Coronary artery (tissue), 2 donors: ENCODE data around the gene PGAM5.

Experiments used
- DNase-seq: peaks from one replicate; pipeline ENCODE4 v3.0.0-alpha.2; 2017; ENCODE audit warnings: low spot score
- H3K27ac ChIP-seq, 2 donors: fragments of 200-600 bp; sonication (generic); one replicate each; pipeline ENCODE4 v1.5.1; 2016 to 2019
- H3K4me3 ChIP-seq: fragments of 200-600 bp; sonication (generic); 2 replicates; pipeline ENCODE4 v1.5.1; 2016; ENCODE audit warnings: mild to moderate bottlenecking, moderate library complexity
- TF ChIP-seq, protein P1 (sequence below): fragments of 200-600 bp; sonication (generic); IDR thresholded peaks from one replicate; pipeline ENCODE4 v1.5.1; 2019; ENCODE audit warnings: antibody characterized with exemption

PGAM5 gene

DNA sequence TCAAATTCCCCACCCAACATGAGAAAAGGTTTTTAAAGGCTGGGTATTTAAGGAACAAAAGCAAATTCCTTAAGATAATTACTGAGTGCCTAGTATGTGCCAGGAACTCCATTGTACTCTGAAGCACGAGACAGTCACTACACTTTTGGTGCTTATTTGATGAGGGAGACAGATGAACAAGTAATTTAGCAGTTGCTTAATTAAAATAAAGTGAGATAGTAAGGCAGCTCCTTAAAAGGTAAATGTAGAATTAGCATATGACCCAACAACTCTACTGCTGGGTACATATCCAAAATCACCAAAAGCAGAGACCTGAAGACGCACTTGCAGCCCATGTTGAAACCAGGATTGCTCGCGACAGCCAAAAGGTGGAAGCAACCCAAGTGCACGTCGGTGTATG, 44.8 kb upstream of the PGAM5 start:
- H3K4me3 ChIP-seq: no peak overlapping the region
- no peak for DNase-seq
- no peak overlapping the region for H3K27ac ChIP-seq
- TF ChIP-seq, protein P1, sequence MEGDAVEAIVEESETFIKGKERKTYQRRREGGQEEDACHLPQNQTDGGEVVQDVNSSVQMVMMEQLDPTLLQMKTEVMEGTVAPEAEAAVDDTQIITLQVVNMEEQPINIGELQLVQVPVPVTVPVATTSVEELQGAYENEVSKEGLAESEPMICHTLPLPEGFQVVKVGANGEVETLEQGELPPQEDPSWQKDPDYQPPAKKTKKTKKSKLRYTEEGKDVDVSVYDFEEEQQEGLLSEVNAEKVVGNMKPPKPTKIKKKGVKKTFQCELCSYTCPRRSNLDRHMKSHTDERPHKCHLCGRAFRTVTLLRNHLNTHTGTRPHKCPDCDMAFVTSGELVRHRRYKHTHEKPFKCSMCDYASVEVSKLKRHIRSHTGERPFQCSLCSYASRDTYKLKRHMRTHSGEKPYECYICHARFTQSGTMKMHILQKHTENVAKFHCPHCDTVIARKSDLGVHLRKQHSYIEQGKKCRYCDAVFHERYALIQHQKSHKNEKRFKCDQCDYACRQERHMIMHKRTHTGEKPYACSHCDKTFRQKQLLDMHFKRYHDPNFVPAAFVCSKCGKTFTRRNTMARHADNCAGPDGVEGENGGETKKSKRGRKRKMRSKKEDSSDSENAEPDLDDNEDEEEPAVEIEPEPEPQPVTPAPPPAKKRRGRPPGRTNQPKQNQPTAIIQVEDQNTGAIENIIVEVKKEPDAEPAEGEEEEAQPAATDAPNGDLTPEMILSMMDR: no peak

DNA sequence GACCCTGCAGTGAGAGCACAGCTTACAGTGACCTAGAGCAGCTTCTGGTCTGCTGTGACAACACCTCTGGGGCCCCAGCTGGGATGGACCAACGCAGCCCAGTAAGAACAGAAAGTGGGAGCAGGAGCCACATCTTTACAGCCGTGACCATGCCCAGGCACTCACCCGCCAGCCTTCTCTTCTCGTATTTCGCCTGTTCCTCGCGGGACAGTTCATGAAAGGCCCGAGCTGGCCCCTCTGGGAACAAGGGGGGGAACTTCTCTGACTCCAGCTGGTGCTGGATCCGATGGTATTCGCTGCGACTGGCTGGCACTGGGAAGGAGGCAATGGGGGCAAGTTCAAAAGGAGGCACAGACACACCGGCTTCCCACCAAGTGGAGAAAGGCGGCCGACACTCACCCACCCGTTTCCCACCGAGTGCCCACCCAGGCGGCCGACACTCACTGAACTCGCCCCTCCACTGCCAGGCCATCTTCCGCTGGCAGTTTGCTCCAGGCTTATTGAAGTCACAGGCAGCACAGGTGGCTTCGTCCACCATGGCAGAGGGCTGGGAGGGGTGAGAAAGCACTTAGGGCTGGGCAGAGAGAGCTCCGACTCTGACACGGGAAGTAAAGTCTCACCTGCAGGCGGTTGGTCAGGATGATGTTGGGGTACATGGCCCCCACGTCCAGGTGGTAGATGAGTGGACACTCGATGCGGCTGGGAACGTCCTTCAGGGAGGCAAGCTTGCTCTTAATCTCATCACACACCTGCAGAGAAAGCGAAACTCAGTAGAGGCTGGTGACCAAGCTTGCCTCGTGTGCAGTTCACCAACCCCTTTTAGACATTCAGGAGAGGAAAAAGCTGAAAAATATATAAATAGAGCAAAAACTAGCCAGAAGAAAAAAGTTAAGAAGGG, 42.2 kb upstream of the PGAM5 start:
- TF ChIP-seq, protein P1: no peak
- H3K27ac ChIP-seq: no peak overlapping the region
- no peak overlapping the region for H3K4me3 ChIP-seq
- no peak for DNase-seq

DNA sequence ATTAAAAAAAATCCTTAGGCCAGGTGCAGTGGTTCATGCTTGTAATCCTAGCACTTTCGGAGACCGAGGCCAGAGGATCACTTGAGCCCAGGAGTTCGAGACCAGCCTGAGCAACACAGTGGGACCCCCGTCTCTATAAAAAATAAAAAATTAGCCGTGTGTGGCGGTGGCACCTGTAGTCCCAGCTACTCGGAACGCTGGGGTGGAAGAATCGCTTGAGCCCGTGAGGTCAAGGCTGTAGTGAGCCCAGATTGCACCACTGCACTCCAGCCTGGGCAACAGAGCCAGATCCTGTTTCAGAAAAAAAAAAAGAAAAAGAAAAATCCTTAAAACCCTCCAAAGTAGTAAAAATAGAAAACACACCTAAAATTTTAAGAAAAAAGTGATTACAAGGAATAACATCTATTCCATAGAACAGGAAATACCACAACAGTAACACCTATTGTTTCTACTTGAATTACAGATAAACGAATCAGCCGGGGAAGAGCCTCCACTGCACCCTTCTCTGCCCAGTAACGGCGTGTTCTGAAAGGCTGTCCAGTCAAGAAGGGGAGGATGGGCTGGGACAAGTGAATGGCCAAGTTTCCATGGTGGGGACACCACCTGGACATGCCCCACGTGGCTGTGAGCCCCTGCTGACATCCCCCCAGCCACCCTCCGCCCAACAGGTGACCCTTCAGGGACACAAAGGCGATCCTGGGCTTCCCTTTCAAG, 41.3 kb upstream of the PGAM5 start:
- H3K4me3 ChIP-seq: no peak overlapping the region
- TF ChIP-seq, protein P1: no peak
- no peak overlapping the region for H3K27ac ChIP-seq
- DNase-seq: no peak

DNA sequence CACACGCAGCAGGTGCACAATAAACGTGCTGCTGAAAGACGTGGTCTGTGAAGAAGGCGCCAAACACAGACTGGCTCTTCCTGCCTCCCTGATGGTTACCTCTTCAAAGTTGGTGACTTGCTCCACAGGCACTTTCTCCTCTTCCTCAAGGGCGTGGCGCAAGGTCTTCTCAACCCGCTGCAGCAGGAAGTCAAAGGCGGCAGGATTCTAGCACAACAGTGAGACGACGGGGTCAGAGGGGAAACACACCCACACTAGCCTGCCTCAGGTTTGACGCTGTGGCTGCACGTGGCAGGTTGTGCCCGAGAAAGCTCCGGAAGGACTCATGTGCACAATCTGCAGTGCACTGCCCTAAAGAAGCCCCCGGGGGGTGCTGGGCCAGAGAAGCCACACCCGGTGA, 38.5 kb upstream of the PGAM5 start:
- TF ChIP-seq, protein P1: no peak
- Histone ChIP-seq H3K4me3 (no peak overlapping the region), H3K27ac (no peak overlapping the region)
- no peak for DNase-seq

DNA sequence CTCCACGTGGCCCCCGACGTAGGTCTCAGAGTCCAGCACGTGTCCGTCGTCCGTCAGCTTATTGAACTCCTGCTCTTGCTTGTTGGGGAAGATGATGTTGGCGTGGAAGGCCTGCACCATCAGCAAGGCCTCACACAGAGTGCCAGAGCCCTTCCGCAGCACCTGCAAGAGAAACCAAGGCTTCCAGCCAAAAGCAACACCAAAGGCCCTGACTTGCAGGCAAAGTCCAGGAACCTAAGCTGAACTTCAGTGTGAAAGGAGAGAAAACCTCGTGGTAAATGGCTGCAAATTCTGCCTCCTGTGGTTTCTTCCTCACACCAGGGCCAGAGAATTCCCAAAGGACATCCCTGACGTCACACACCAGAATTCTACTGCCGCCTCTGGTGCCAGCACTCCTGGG, 38.0 kb upstream of the PGAM5 start:
- TF ChIP-seq, protein P1: no peak
- no peak for DNase-seq
- no peak overlapping the region for H3K27ac ChIP-seq

DNA sequence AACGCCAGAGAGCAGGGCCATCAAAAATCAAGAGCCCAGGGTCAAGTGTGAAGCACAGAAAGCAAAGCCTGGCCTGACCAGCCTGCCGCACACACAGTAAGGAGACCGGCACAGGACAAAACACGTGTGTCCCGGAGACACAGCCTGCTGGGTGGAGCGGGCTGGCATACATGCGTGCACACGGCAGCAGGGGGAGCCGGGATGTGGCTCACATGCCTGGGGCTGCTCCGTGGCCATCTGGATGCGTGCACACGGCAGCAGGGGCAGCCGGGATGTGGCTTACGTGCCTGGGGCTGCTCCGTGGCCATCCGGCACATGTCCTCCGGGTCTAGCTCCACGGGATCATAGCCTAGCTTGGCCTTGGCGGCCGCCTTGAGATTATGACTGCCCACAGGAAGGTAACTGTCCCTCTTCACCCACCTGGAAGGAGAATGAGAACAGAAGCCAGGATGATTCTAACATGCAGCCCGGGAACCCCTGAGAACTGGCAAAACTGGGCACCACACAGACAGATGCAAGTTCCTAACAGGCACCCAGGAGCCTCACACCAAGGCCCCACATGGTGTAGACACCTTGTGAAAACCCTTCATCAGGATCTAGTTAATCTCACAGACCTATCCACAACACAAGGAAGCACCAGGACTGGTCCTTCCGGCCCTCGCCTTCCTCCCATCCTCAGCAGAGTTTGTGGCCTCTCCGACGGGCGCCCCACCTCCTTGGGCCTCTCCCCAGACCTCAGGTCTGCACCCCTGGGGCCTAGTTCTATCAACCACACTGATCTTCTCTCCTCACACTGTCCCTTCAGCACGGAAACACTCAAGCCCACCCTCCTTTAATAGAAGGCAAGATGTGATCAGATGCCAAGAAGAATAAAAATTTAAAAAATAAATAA, 37.1 kb upstream of the PGAM5 start:
- DNase-seq: no peak
- TF ChIP-seq, protein P1: no peak
- no peak overlapping the region for H3K4me3 ChIP-seq

More for the DNA sequence above, 38.0 kb upstream of the PGAM5 start:
- no peak overlapping the region for H3K4me3 ChIP-seq

More for the DNA sequence above, 37.1 kb upstream of the PGAM5 start:
- no peak overlapping the region for H3K27ac ChIP-seq
